Trophoblast cell (in vitro differentiated cells and primary cell): ENCODE data around the gene C3orf33.

Experiments used
- DNase-seq, 2 donors: peaks; one replicate each; pipeline ENCODE4 v3.0.0-alpha.2; 2016
- H2AFZ ChIP-seq: 2 replicates; pipeline ENCODE4 v1.6.1; 2013; ENCODE audit warnings: low read length, moderate library complexity, mild to moderate bottlenecking; ENCODE audit not compliant: insufficient read depth, poor library complexity
- H2AK5ac ChIP-seq: 2 replicates; pipeline ENCODE4 v1.6.1; 2013; ENCODE audit warnings: mild to moderate bottlenecking, low read length
- H2BK120ac ChIP-seq: 2 replicates; pipeline ENCODE4 v1.6.1; 2013; ENCODE audit warnings: low read length, mild to moderate bottlenecking, moderate library complexity; ENCODE audit not compliant: insufficient read depth, poor library complexity
- H2BK12ac ChIP-seq: 2 replicates; pipeline ENCODE4 v1.6.1; 2013; ENCODE audit warnings: mild to moderate bottlenecking, low read length, moderate library complexity
- H2BK5ac ChIP-seq: 2 replicates; pipeline ENCODE4 v1.6.1; 2013; ENCODE audit warnings: low read length, low read depth, moderate library complexity, mild to moderate bottlenecking; ENCODE audit not compliant: poor library complexity
- H3K14ac ChIP-seq: 2 replicates; pipeline ENCODE4 v1.6.1; 2013; ENCODE audit warnings: mild to moderate bottlenecking, low read length
- H3K18ac ChIP-seq: 2 replicates; pipeline ENCODE4 v1.6.1; 2013; ENCODE audit warnings: mild to moderate bottlenecking, low read length
- H3K23ac ChIP-seq: 2 replicates; pipeline ENCODE4 v1.6.1; 2013; ENCODE audit warnings: low read length
- H3K27ac ChIP-seq: 2 replicates; pipeline ENCODE4 v1.5.1; 2013; ENCODE audit warnings: low read depth, mild to moderate bottlenecking, inconsistent platforms, low read length, moderate library complexity
- H3K27me3 ChIP-seq: 2 replicates; pipeline ENCODE4 v1.6.1; 2013; ENCODE audit warnings: inconsistent platforms, mild to moderate bottlenecking, low read length, moderate library complexity; ENCODE audit not compliant: insufficient read depth
- H3K36me3 ChIP-seq, 2 experiments: 1 replicate in 1 of 2; 2 replicates in 1 of 2; pipeline ENCODE4 v1.6.1; 2013; ENCODE audit warnings: low read length in 2 of 2, mild to moderate bottlenecking in 2 of 2, moderate library complexity in 1 of 2; ENCODE audit not compliant: insufficient read depth in 2 of 2, control insufficient read depth in 1 of 2
- H3K4ac ChIP-seq: 2 replicates; pipeline ENCODE4 v1.6.1; 2013; ENCODE audit warnings: low read depth, mild to moderate bottlenecking, low read length, moderate library complexity
- H3K4me1 ChIP-seq, 2 experiments: 1 replicate in 1 of 2; 2 replicates in 1 of 2; pipeline ENCODE4 v1.6.1; 2013; ENCODE audit warnings: low read length in 2 of 2, mild to moderate bottlenecking in 2 of 2, moderate library complexity in 1 of 2; ENCODE audit not compliant: insufficient read depth in 2 of 2, control insufficient read depth in 1 of 2
- H3K4me2 ChIP-seq: 2 replicates; pipeline ENCODE4 v1.6.1; 2013; ENCODE audit warnings: inconsistent platforms, mild to moderate bottlenecking, low read length, moderate library complexity
- H3K4me3 ChIP-seq: 2 replicates; pipeline ENCODE4 v1.5.1; 2013; ENCODE audit warnings: mild to moderate bottlenecking, low read depth, low read length, inconsistent platforms
- H3K79me1 ChIP-seq: one replicate; pipeline ENCODE4 v1.6.1; 2013; ENCODE audit warnings: low read length
- H3K79me2 ChIP-seq: 2 replicates; pipeline ENCODE4 v1.6.1; 2013; ENCODE audit warnings: low read length, mild to moderate bottlenecking; ENCODE audit not compliant: control insufficient read depth, insufficient read depth, poor library complexity
- H3K9ac ChIP-seq: 2 replicates; pipeline ENCODE4 v1.6.1; 2013; ENCODE audit warnings: mild to moderate bottlenecking, low read length
- H3K9me3 ChIP-seq: 2 replicates; pipeline ENCODE4 v1.6.1; 2013; ENCODE audit warnings: low read depth, mild to moderate bottlenecking, control low read depth, inconsistent platforms, low read length; ENCODE audit not compliant: insufficient read depth
- H4K12ac ChIP-seq: 2 replicates; pipeline ENCODE4 v1.6.1; 2013; ENCODE audit warnings: low read depth, mild to moderate bottlenecking, low read length, moderate library complexity
- H4K8ac ChIP-seq: 2 replicates; pipeline ENCODE4 v1.6.1; 2013; ENCODE audit warnings: low read depth, mild to moderate bottlenecking, low read length, moderate library complexity
- H4K91ac ChIP-seq: one replicate; pipeline ENCODE4 v1.6.1; 2013; ENCODE audit warnings: low read depth, mild to moderate bottlenecking, low read length, moderate library complexity
- WGBS: extraction: QIAGEN DNeasy Blood & Tissue Kit; methylation state at CpG from one replicate; pipeline ENCODE4 v1.1.7; 2013; ENCODE audit warnings: missing lambda C conversion rate; ENCODE audit not compliant: insufficient read length, insufficient coverage; ENCODE audit errors: extremely low coverage; 5-methylcytosine and 5-hydroxymethylcytosine counted together

Gene C3orf33

DNA sequence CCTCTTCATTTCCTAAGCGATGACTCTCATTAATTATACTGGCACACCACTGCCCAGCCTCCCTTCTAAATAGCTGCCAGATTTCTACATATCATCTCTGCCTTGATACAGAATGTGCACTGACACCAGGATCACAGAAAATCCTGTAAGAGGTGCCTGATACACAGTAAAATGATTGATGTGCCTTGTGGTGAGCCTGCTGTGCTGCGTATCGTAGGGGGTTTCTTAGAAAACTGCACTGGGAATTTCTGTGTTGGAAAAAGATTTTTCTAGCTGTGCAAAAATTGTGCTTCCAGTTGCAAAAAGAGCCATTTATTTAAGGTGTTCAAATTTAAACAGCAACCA lies 58.2 kb downstream of the C3orf33 start:
- Histone ChIP-seq H3K79me1 (no peaks in the 10 kb centered on the region), H2BK12ac (no peak overlapping the region), H3K14ac (no peak overlapping the region), H3K4me3 (no peak overlapping the region), H3K79me2 (no peaks in the 10 kb centered on the region), H3K23ac (no peak overlapping the region), H3K4me2 (no peak overlapping the region), H2BK120ac (no peak overlapping the region), H3K18ac (no peak overlapping the region), H3K27ac (no peak overlapping the region), H3K4ac (no peak overlapping the region), H4K12ac (no peak overlapping the region), H2BK5ac (no peak overlapping the region), H3K36me3 (no peaks in the 10 kb centered on the region), H3K27me3 (no peaks in the 10 kb centered on the region), H2AK5ac (no peak overlapping the region), H3K4me1 (peaks cover 0 to 6% of the 10 kb centered on the region in 2 experiments), H4K91ac (no peak overlapping the region), H2AFZ (no peak overlapping the region), H3K9ac (no peak overlapping the region), H4K8ac (no peak overlapping the region), H3K9me3 (no peaks in the 10 kb centered on the region)
- no peak for DNase-seq
- WGBS, result no CpG with 5 or more reads among the region's 3 CpGs

DNA sequence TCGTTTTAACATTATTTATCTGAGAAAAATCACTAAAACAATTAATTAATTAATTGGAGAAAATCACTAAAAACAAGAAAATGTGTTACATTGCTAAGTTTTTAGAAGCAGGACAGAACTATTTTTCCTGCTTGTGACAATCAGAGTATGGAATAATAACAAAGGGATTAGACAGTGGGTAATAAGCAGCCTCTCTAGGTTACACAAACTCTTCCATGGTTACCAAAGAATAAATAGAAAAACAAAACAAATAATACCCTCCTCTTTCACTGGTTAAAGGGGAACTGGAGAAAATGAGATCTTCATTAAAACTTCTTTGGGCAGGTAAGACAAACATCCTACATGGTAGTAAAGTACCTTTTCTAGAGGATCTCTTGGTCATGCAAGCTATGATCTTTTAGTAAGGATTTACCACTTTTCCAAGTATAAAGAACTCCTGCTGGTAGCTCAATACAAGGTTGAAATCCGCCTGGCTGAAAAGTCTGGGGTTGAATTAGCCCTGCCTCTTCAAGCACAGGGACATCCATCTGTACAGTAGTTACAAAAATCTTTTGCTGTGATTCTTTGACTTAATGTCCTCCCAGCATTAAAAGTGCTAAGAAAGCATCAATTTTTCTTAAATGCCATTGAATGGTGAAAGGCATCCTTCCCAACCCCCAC lies 58.7 kb downstream of the C3orf33 start:
- no peaks in the 10 kb centered on the region for H3K79me2 ChIP-seq
- no peaks in the 10 kb centered on the region for H3K79me1 ChIP-seq
- no peak overlapping the region for H2BK120ac ChIP-seq
- no peaks in the 10 kb centered on the region for H3K9me3 ChIP-seq
- no peak overlapping the region for H2BK5ac ChIP-seq
- no peak overlapping the region for H4K91ac ChIP-seq
- H3K14ac ChIP-seq, result no peak overlapping the region
- DNase-seq, result no peak
- H4K8ac ChIP-seq, result no peak overlapping the region
- no peaks in the 10 kb centered on the region for H3K36me3 ChIP-seq
- no peaks in the 10 kb centered on the region for H3K27me3 ChIP-seq
- no peak overlapping the region for H3K23ac ChIP-seq
- no peak overlapping the region for H3K18ac ChIP-seq
- no peak overlapping the region for H4K12ac ChIP-seq
- H3K4me2 ChIP-seq, result no peak overlapping the region
- H2BK12ac ChIP-seq, result no peak overlapping the region
- WGBS, result no CpG with 5 or more reads among the region's 2 CpGs
- H3K4me1 ChIP-seq, result peaks cover 0 to 6% of the 10 kb centered on the region in 2 experiments
- no peak overlapping the region for H2AK5ac ChIP-seq
- no peak overlapping the region for H3K27ac ChIP-seq
- H3K4ac ChIP-seq, result no peak overlapping the region
- no peak overlapping the region for H3K9ac ChIP-seq
- H3K4me3 ChIP-seq, result no peak overlapping the region
- no peak overlapping the region for H2AFZ ChIP-seq

DNA sequence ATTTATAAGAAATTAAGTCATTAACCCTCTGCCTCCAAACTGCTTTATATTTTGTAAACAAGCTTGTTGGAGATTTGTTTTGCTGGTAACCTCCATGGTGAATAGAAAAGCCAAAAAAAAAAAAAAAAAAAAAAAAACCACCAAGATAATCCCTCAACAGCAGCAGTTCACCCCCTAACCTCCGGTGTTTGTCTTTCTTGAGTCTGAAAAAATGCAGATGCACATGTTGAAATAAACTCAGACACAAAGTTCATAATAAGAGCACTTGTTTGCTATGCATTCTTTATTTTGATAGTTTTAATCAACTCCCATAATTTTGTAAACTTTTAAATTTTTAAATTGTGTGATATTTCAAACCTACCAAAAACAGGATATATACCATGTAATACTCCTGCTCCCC lies 59.4 kb downstream of the C3orf33 start:
- H2BK12ac ChIP-seq, result no peak overlapping the region
- H3K79me1 ChIP-seq, result no peaks in the 10 kb centered on the region
- H4K8ac ChIP-seq, result no peak overlapping the region
- no peak overlapping the region for H3K27ac ChIP-seq
- no peaks in the 10 kb centered on the region for H3K9me3 ChIP-seq
- H3K18ac ChIP-seq, result no peak overlapping the region
- H3K9ac ChIP-seq, result no peak overlapping the region
- H3K4ac ChIP-seq, result no peak overlapping the region
- H3K4me3 ChIP-seq, result no peak overlapping the region
- no peak overlapping the region for H4K91ac ChIP-seq
- H2BK120ac ChIP-seq, result no peak overlapping the region
- no peaks in the 10 kb centered on the region for H3K79me2 ChIP-seq
- H3K14ac ChIP-seq, result no peak overlapping the region
- no peak for DNase-seq
- no peak overlapping the region for H3K23ac ChIP-seq
- H4K12ac ChIP-seq, result no peak overlapping the region
- H2AFZ ChIP-seq, result no peak overlapping the region
- H3K27me3 ChIP-seq, result no peaks in the 10 kb centered on the region
- no peak overlapping the region for H2BK5ac ChIP-seq
- H2AK5ac ChIP-seq, result no peak overlapping the region
- H3K36me3 ChIP-seq, result no peaks in the 10 kb centered on the region
- H3K4me2 ChIP-seq, result no peak overlapping the region
- peaks cover 0 to 6% of the 10 kb centered on the region in 2 experiments for H3K4me1 ChIP-seq
- no CpG with 5 or more reads among the region's 1 CpG for WGBS

DNA sequence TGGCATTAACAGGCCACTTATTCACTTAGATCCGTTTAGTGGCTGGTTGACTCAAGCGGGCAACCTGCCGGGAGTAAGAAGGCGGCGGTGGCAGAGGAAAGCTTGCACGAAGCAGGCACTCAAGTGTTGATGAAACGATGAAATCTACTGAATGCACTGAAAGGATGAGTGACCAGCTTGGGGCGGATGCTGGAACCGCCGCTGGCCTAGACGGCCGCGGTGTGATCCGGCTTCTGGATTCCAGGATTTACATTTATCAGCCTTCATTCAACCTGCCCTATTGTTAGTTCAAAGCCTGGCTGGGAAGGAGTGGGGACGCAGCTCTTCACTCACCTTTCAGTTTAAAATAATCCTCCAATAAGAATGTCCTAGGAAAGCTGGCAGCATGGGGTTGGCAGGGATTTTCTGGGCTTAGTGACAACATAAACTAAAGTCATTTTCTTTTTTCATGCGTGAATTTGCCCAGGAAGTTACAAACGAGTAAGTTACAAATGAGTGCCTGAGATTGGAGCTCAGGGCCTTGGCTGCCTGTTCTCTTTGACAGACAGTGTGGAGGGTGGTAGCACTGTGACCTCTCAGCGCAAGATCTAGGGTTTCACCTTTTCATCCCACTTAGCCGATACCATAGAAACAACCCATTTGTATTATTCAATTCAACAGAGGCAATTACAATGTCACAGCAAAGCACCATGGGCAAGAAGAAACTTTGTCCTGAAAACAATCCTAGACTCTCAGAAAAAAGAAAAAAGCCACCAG lies 60.1 kb downstream of the C3orf33 start:
- H3K9me3 ChIP-seq, result no peaks in the 10 kb centered on the region
- no peak overlapping the region for H3K23ac ChIP-seq
- H2AK5ac ChIP-seq, result no peak overlapping the region
- H2BK120ac ChIP-seq, result no peak overlapping the region
- no peak overlapping the region for H3K27ac ChIP-seq
- H3K4me3 ChIP-seq, result no peak overlapping the region
- H4K12ac ChIP-seq, result no peak overlapping the region
- no peak overlapping the region for H2AFZ ChIP-seq
- H3K9ac ChIP-seq, result no peak overlapping the region
- H3K79me2 ChIP-seq, result no peaks in the 10 kb centered on the region
- no CpG with 5 or more reads among the region's 19 CpGs for WGBS
- H2BK5ac ChIP-seq, result no peak overlapping the region
- H3K79me1 ChIP-seq, result no peaks in the 10 kb centered on the region
- H4K91ac ChIP-seq, result no peak overlapping the region
- H3K27me3 ChIP-seq, result no peaks in the 10 kb centered on the region
- DNase-seq, result peak in 1 of 2 donors; percentile 20
- H3K4me2 ChIP-seq, result peak overlapping the region; percentile 8
- H3K36me3 ChIP-seq, result no peaks in the 10 kb centered on the region
- no peak overlapping the region for H3K18ac ChIP-seq
- H3K14ac ChIP-seq, result no peak overlapping the region
- no peak overlapping the region for H3K4ac ChIP-seq
- no peak overlapping the region for H4K8ac ChIP-seq
- no peak overlapping the region for H2BK12ac ChIP-seq
- H3K4me1 ChIP-seq, result peaks cover 0 to 8% of the 10 kb centered on the region in 2 experiments
